ENCODE measurements around the gene CCAR1.
"Not testable (repeated sequence)": the region's sequence is repeated elsewhere in the genome, so short reads cannot be mapped to it uniquely, and the experiment has no call there.

Gene CCAR1

DNA sequence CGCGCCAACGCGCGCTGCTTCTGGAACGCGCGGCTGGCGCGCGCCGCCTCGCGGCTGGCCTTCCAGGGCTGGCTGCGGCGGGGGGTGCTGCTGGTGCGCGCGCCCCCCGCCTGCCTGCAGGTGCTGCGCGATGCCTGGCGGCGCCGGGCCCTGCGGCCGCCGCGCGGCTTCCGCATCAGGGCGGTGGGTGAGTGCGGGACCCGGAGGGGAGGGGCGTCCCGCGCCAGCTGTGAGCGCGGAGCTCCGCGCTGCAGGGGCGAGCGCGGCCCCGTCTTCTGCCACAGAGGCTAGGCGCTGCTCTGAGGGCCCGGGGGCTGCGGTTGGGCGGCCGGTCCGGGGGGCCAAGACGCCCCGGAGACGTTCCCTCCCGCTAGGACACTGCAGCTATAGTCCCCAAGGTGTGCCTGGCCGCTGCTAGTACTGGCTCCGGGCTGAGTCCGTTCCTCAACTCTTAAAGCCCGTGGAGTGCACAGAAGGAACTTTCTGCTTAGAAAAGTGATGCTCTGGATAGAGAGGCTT lies 107.1 kb downstream of the CCAR1 start:
- DNase-seq, result not testable (repeated sequence)

GRCh38 chr10:68828833-68829232 lies 107.8 kb downstream of the CCAR1 start:
- DNase-seq, result no peak

DNA sequence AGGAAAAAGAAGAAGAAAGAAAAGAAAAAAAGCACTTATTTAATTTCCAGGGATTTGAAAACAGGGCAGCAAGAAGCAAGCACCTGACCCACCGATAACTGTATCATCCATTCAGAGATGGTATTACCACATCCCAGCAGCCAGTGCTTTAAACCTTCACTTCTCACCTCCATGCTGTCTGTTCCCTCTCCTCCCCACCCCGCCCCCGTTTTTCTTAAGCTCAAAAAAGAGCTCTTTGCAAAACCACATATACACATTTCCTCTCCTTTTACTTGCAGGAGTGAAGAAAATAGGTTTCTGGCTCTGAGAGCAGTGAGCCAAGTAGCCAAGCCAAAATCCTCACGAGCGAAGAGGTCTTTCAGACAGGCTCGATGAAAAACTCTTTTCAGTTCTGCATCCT lies 108.5 kb downstream of the CCAR1 start:
- DNase-seq, result no peak

GRCh38 chr10:68829952-68830351 lies 108.9 kb downstream of the CCAR1 start:
- no peak for DNase-seq

DNA sequence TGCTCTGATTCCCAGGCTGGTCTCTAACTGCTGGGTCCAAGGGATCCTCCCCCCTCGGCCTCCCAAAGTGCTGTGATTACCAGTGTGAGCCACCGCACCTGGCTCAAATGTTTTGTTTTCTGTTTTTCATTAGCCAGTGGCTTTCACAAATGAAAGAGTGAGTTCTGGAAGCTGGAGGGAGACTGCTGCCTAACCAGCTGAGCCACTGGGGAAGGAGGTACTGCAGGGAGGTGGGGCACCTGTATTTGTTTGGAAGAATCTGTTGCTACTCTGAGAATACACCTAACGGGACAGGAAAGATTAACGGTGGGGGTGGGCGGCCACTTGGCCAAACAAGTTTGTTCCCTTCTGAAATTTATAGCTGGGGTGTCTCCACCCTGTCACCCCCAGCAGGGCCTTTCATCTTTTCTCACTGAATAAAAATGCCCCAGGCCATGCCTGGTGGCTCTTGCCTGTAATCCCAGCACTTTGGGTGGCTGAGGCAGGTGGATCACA lies 111.0 kb downstream of the CCAR1 start:
- no peak for DNase-seq

GRCh38 chr10:68832601-68833000 lies 111.6 kb downstream of the CCAR1 start:
- no peak for DNase-seq

DNA sequence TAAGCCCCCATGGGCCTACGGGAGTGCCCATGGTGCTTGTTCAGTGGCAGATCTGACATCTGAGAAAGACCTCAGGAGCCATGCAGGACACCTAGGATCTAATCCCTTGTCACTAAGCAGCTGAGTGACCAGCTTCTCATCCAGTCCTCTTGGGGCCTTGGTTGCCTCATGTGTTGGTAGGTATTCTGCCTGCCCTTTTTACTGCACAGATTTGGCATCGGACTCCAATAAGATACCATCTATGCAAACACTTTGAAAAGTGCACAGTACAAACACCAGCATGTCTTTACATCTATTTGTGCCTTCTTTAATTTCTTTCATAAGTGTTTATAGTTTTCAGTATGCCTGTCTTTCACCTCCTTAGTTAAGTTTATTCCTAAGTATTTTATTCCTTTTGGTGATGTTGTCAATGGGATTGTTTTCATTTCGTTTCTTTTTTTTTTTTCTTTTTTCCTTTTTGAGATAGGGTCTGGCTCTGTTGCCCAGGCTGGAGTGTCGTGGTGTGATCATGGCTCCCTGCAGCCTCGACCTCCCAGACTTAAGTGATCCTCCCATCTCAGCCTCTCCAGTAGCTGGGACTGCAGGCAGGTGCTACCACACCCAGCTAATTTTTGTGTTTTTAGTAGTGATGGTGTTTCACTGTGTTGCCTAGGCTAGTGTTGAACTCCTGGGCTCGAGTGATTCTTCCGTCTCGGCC lies 116.7 kb downstream of the CCAR1 start:
- no peak for DNase-seq

DNA sequence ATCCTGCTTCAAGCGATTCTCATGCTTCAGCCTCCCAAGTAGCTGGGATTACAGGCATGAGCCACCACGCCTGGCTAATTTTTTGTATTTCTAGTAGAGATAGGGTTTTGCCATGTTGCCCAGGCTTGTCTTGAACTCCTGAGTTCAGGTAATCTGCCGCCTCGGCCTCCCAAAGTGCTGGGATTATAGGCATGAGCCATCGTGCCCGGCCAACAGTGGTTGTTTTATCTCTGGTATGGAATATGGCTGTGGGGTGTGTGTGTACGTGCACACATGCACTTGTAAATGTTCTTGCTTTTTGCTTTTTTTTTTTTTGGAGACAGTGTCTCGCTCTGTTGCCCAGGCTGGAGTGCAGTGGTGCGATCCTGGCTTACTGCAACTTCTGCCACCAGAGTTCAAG lies 119.6 kb downstream of the CCAR1 start:
- not testable (repeated sequence) for DNase-seq

Data from NCI-H526 treated with DMSO at 0.1 percent for 48 hours (cell line).